ENCODE data around the gene STAG3.
"Not testable (repeated sequence)": the region's sequence is repeated elsewhere in the genome, so short reads cannot be mapped to it uniquely, and the experiment has no call there.

STAG3 gene

GRCh38 chr7:100248483-100248882, 70.8 kb downstream of the STAG3 start:
- DNase-seq: no peak

- no peak for DNase-seq
These were observed 79.3 kb downstream of the STAG3 start for GRCh38 chr7:100257017-100257416.

- not testable (repeated sequence) for DNase-seq
These were observed 82.3 kb downstream of the STAG3 start for GRCh38 chr7:100259984-100260383.

- DNase-seq: not testable (repeated sequence)
These were observed 85.2 kb downstream of the STAG3 start for GRCh38 chr7:100262896-100263295.
